DLD1 (cell line): ENCODE data around the gene IPO9.
"Not testable (repeated sequence)": the region's sequence is repeated elsewhere in the genome, so short reads cannot be mapped to it uniquely, and the experiment has no call there.

Source experiments
- in situ Hi-C: cut with HindIII; loops from 2 replicates; pipeline ENCODE4 v1.10.0; 2017; ENCODE audit warnings: low sequenced_read_pairs

Gene IPO9

GRCh38 chr1:201845331-201846083 lies 16.6 kb downstream of the IPO9 start:
- in situ Hi-C loops: no loop called here

DNA sequence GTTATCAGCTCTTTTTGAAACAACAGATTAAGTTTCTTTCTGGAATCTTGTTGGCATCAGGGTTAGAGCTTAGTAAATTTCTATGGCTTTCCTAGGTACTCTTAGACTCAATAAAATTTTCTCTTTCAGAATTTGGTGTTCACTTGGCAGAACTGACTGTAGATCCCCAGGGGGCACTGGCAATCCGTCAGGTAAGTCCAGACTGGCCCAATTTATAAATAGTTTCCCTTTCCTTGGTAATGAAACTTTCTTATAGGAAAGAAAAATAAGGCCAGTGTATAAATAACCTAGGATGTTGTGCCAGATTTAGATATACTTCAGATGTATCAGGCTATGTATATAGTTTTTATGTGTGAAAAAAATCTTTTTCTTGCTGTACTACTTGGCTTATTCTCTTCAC lies 18.2 kb downstream of the IPO9 start:
- in situ Hi-C loops: no loop called here

DNA sequence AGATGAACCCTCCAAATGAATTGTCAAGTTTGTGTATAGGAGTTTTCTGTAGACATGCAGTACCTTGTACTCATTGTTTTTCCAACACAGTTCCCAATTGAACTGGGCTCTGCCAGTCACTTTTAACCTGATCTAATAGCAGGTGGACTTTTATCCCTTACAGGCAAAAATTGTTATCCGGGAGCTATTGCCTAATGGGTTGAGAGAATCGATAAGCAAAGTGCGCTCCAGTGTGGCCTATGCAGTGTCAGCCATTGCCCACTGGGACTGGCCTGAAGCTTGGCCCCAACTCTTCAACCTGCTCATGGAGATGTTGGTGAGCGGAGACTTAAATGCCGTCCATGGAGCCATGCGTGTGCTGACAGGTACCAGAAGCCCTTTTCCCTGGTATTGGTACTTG lies 19.3 kb downstream of the IPO9 start:
- in situ Hi-C loops: no loop called here

- in situ Hi-C loops: no loop called here
Measured at GRCh38 chr1:201849372-201850052, 20.6 kb downstream of the IPO9 start.

DNA sequence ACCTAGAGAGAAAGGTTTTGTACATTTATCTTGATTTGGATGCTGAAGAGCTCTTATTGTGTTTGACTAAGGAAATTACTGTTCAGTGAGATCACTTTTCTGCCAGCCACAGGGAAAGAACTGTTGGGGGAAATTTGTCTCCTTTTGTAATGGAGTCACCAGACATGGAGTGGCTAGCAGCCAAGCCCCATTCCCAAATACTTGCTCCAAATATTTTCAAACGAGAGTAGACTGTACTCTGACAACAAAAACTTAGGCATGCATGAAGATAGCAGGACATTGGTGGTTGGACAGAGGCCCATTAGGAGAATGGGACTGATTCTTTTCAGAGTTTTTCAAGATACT lies 21.1 kb downstream of the IPO9 start:
- in situ Hi-C loops: no loop called here

GRCh38 chr1:201851949-201852348 lies 23.0 kb downstream of the IPO9 start:
- in situ Hi-C loops: no loop called here

- in situ Hi-C loops: not testable (repeated sequence)
Measured at GRCh38 chr1:201856722-201857121, 27.8 kb downstream of the IPO9 start.

DNA sequence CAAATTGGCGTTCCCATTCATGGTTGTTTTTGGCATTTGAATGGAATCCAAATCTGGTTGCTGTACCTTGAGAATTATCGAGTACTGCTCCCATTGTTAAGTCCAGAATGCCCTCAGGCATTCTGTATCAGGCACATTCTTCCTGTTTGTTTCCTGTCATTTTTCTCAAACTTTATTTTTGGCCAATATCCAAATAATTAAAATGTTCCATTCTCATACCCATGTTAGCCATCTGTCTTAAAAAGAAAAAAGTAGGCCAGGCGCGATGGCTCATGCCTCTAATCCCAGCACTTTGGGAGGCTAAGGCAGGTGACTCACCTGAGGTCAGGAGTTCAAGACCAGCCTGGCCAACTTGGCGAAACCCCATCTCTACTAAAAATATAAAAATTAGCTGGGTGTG lies 30.5 kb downstream of the IPO9 start:
- in situ Hi-C loops: no loop called here

DNA sequence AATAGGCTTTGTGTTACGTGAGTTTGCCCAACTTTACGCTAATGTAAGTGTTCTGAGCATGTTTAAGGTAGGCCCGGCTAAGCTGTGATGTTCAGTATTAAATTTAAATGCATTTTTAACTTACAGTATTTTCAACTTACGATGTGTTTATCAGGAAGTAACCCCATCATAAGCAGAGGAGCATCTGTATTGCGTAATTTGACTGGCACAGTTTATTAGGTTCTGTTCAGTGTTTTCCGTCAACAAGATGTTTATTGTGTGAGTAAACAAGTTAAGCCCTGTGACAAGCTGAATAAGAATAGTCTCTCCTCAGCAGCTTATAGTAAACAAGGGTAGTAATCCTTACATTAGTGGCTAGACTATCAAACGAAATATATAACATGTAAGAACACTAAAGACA lies 32.5 kb downstream of the IPO9 start:
- in situ Hi-C loops: no loop called here

- in situ Hi-C loops: no loop called here
Measured at GRCh38 chr1:201870397-201870796, 41.4 kb downstream of the IPO9 start.

- in situ Hi-C loops: no loop called here
Measured at GRCh38 chr1:201874672-201875071, 45.7 kb downstream of the IPO9 start.

- in situ Hi-C loops: no loop called here
Measured at GRCh38 chr1:201876148-201876818, 47.3 kb downstream of the IPO9 start.

DNA sequence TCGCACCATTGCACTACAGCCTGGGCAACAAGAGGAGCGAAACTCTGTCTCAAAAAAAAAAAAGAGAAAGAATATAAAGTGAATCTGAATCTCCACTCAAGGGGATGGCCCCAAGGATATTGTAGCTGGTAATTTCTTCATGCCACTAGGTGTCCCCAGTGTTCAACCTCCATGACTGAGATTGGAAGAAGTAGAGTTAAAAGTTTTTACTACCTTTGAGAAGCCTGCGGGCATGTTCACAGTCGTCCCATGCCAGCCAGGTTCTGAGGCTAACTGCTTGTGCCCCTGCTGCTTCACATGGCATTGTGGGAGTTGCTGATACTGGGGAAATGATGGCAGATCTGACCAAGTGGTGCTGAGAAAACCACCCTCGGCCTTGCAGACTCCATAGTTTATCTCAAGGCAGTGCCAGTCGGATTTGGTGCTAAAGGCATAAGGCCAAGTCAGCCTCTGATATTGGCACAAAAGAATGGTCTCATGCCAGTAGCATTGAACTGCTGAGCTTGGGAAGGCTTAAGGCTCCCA lies 49.0 kb downstream of the IPO9 start:
- in situ Hi-C loops: no loop called here

GRCh38 chr1:201880928-201881571 lies 52.1 kb downstream of the IPO9 start:
- in situ Hi-C loops: no loop called here

- in situ Hi-C loops: no loop called here
Measured at GRCh38 chr1:201881617-201882016, 52.7 kb downstream of the IPO9 start.

DNA sequence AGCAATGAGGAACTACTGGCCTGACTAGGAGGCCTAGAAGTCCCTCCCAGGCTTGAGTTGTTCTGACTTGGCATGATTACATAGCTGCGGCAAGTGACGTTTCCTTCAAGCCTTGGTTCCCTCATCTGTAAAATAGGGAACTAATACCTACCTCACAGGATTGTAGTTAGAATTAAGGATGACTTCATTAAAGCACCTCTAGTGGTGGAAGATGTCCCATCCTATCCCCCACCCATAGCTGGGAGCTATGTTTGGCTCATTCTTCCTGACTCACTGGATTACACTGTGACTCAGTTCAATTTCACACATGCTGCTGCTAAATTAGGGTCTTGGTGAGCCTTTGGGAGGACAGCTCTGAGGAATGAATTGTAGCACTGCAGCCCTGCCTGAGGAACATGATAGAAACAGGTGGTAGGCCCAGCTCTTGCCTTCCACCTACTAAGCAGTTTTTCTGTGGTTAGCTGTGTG lies 53.7 kb downstream of the IPO9 start:
- in situ Hi-C loops: no loop called here

- in situ Hi-C loops: no loop called here
Measured at GRCh38 chr1:201883266-201883665, 54.3 kb downstream of the IPO9 start.

GRCh38 chr1:201883786-201884185 lies 54.8 kb downstream of the IPO9 start:
- in situ Hi-C loops: no loop called here

DNA sequence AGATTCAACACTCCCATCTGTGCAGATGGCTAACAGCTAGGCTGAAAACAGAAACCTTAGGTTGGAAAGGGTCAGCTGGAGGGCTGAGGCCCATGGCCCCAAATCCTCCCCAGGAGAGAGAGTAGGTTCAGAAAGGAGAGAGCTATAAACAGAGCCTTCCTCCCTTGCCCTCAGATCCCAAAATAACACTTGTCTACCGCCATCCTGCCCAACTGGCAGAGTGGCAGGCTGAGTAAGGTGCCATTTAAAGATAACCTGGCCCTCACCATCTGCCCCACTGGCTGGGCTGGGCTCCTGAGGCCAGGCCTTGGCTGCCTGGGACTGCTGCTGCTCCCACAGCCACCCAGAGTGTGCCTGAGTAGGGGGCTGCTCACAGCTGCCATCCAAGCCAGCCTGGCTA lies 55.5 kb downstream of the IPO9 start:
- in situ Hi-C loops: no loop called here

- in situ Hi-C loops: no loop called here
Measured at GRCh38 chr1:201885531-201886075, 56.6 kb downstream of the IPO9 start.
